ENCODE data around the gene MAX.

DNA sequence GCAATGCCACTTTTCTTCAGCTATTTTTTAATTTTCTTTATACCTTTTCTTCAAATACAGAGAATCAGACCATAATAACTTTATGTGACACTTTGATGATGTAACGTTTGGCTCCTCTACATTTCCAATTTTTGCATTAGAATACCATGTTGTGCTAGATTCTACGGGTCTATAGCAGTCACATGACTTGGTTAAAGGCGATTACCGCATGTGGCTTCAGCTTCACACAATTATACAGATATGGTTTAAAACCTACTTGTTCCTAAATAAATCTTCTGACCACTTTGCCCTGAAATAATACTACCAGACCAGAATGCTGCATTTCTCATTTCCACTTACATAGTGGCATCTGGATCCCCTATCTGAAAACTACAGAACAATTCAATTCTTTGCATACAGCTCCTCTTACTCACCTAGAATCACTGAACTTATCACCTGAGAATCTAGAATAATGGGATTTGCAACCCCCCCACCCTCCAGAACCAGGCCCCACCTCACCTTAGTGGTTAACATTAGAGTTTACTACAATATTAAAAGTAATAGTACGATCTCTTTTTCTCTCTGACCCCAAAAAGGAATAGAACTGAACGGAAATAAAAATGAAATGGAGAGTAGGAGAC, 1.3 kb downstream of the MAX start:
- no peak for TF ChIP-seq POLR2A (IDR thresholded peaks at IDR 0.05)
- no peak for TF ChIP-seq EP300 (IDR thresholded peaks at IDR 0.05)
- TF ChIP-seq, protein P1, sequence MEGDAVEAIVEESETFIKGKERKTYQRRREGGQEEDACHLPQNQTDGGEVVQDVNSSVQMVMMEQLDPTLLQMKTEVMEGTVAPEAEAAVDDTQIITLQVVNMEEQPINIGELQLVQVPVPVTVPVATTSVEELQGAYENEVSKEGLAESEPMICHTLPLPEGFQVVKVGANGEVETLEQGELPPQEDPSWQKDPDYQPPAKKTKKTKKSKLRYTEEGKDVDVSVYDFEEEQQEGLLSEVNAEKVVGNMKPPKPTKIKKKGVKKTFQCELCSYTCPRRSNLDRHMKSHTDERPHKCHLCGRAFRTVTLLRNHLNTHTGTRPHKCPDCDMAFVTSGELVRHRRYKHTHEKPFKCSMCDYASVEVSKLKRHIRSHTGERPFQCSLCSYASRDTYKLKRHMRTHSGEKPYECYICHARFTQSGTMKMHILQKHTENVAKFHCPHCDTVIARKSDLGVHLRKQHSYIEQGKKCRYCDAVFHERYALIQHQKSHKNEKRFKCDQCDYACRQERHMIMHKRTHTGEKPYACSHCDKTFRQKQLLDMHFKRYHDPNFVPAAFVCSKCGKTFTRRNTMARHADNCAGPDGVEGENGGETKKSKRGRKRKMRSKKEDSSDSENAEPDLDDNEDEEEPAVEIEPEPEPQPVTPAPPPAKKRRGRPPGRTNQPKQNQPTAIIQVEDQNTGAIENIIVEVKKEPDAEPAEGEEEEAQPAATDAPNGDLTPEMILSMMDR (IDR thresholded peaks at IDR 0.05) = no peak

All from upper lobe of left lung (tissue), 4 donors.